Gastrocnemius medialis (tissue), 4 donors: ENCODE measurements around the gene RPL38. TPM values are rescaled to one million over a fixed set of nuclear protein-coding genes. Genes with fewer than 3 reads are reported as not detected.

Source experiments
- ATAC-seq, 2 donors: fragments of 150-250 bp; one replicate each; pipeline ENCODE4 v1.9.1; 2016
- DNase-seq, 2 donors: peaks; one replicate each; pipeline ENCODE4 v3.0.0-alpha.2; 2019
- H3K27ac ChIP-seq, 4 donors: fragments of 200-600 bp; sonication (generic); 1 replicate in 1 of 4; 2 replicates in 3 of 4; pipeline ENCODE4 v1.5.1; 2016 to 2018; ENCODE audit warnings: mild to moderate bottlenecking in 2 of 4, moderate library complexity in 1 of 4
- H3K27me3 ChIP-seq, 3 donors: fragments of 200-600 bp; sonication (generic) in 2 of 3; 1 replicate in 1 of 3; 2 replicates in 2 of 3; pipeline versions ENCODE4 v1.5.1 to v1.6.0; 2016 to 2019; ENCODE audit warnings: mild to moderate bottlenecking in 1 of 3, moderate library complexity in 1 of 3
- H3K36me3 ChIP-seq, 2 donors: fragments of 200-600 bp; sonication (generic) in 1 of 2; one replicate each; pipeline ENCODE4 v1.5.1; 2017 to 2018
- H3K4me1 ChIP-seq, 2 donors: fragments of 200-600 bp; sonication (generic) in 1 of 2; one replicate each; pipeline ENCODE4 v1.5.1; 2016 to 2017; ENCODE audit warnings: mild to moderate bottlenecking in 2 of 2
- H3K4me3 ChIP-seq, 4 donors: fragments of 200-600 bp; sonication (generic) in 3 of 4; 1 replicate in 1 of 4; 2 replicates in 3 of 4; pipeline ENCODE4 v1.5.1; 2016 to 2019; ENCODE audit warnings: mild to moderate bottlenecking in 2 of 4
- H3K9me3 ChIP-seq, 3 donors: fragments of 200-600 bp; sonication (generic) in 2 of 3; 1 replicate in 1 of 3; 2 replicates in 2 of 3; pipeline ENCODE4 v1.5.1; 2016 to 2019
- CTCF ChIP-seq, 5 experiments: fragments of 450-650 bp in 3 of 5; fragments of 200-600 bp in 2 of 5; sonication (generic) in 2 of 5; IDR thresholded peaks in 4 of 5; conservative IDR thresholded peaks in 1 of 5; 1 replicate in 4 of 5; 2 replicates in 1 of 5; pipeline ENCODE4 v1.5.1; 2016 to 2019; ENCODE audit warnings: antibody characterized with exemption in 5 of 5, mild to moderate bottlenecking in 3 of 5, moderate library complexity in 3 of 5
- POLR2A ChIP-seq, 2 donors: fragments of 450-650 bp; IDR thresholded peaks; one replicate each; pipeline ENCODE4 v1.6.1; 2017; ENCODE audit warnings: antibody characterized with exemption in 2 of 2, mild to moderate bottlenecking in 2 of 2, moderate library complexity in 2 of 2
- in situ Hi-C, 4 donors: fragments of 200-750 bp; cut with MboI; loops; one replicate each; pipeline versions ENCODE4 v1.15.0 to v1.8.0; 2017; ENCODE audit warnings: low sequenced_read_pairs in 4 of 4
- intact Hi-C: fragments of 100-400 bp; cut with DNase I; formaldehyde crosslinking; loops from one replicate; pipeline ENCODE4 v1.15.1; 2023; ENCODE audit warnings: low total_unique reads
- total RNA-seq, 4 donors: library from RNA; depleted of rRNA; stranded (reverse); fragments of >200 nt; gene quantifications; one replicate each; pipeline versions ENCODE4 v1.1.0 to v1.2.3, GENCODE V29; 2016

Gene RPL38
- total RNA-seq, 4 donors from 2014 or later = 346 to 472 (median 443) TPM

- Histone ChIP-seq H3K27ac (no peak overlapping the region), H3K27me3 (peaks cover 0 to 8% (median 8%) of the 10 kb centered on the region in 3 donors), H3K4me3 (no peak overlapping the region), H3K36me3 (no peaks in the 10 kb centered on the region), H3K4me1 (no peaks in the 10 kb centered on the region), H3K9me3 (no peaks in the 10 kb centered on the region)
- intact Hi-C loops = no loop called here
- DNase-seq (no peak), ATAC-seq (no peak)
- TF ChIP-seq POLR2A (IDR thresholded peaks at IDR 0.05) (no peak), CTCF (IDR thresholded peaks at IDR 0.05 in 4 of 5, conservative IDR thresholded peaks at IDR 0.05 in 1 of 5) (no peak)
- in situ Hi-C loops = loop anchor here (10.0 to 25.0 kb wide), 2 partner anchors 734 to 746 kb away; no protein-coding TSS in a partner anchor
Measured at GRCh38 chr17:74170924-74171323, 32.6 kb upstream of the RPL38 start.

- Histone ChIP-seq H3K27me3 (peaks cover 0 to 8% (median 8%) of the 10 kb centered on the region in 3 donors), H3K4me3 (no peak overlapping the region), H3K36me3 (no peaks in the 10 kb centered on the region), H3K9me3 (no peaks in the 10 kb centered on the region), H3K27ac (no peak overlapping the region), H3K4me1 (no peaks in the 10 kb centered on the region)
- intact Hi-C loops = no loop called here
- TF ChIP-seq POLR2A (IDR thresholded peaks at IDR 0.05) (no peak), CTCF (IDR thresholded peaks at IDR 0.05 in 4 of 5, conservative IDR thresholded peaks at IDR 0.05 in 1 of 5) (no peak)
- DNase-seq (no peak), ATAC-seq (no peak)
- in situ Hi-C loops = loop anchor here (10.0 to 25.0 kb wide), 2 partner anchors 735 to 748 kb away; no protein-coding TSS in a partner anchor
Measured at GRCh38 chr17:74172700-74173099, 30.8 kb upstream of the RPL38 start.

- intact Hi-C loops = loop anchor here (1.0 kb wide), 1 partner anchor 747 kb away; no protein-coding TSS in a partner anchor
- H3K27me3 ChIP-seq = peaks cover 0 to 8% (median 8%) of the 10 kb centered on the region in 3 donors
- DNase-seq (peak in 1 of 2 donors; percentile 14), ATAC-seq (peak in 1 of 2 donors; percentile 66)
- H3K9me3 ChIP-seq = no peaks in the 10 kb centered on the region
- TF ChIP-seq POLR2A (IDR thresholded peaks at IDR 0.05) (no peak), CTCF (IDR thresholded peaks at IDR 0.05 in 4 of 5, conservative IDR thresholded peaks at IDR 0.05 in 1 of 5) (peak; percentile 27 to 67 (median 59))
- no peak overlapping the region for H3K27ac ChIP-seq
- no peaks in the 10 kb centered on the region for H3K36me3 ChIP-seq
- no peak overlapping the region for H3K4me3 ChIP-seq
- in situ Hi-C loops = loop anchor here in 3 of 4 donors (10.0 kb wide), 1 partner anchor 752 kb away; no protein-coding TSS in a partner anchor
- no peaks in the 10 kb centered on the region for H3K4me1 ChIP-seq
Measured at GRCh38 chr17:74176546-74177001, 26.9 kb upstream of the RPL38 start.

- Histone ChIP-seq H3K4me3 (no peak overlapping the region), H3K27me3 (peaks cover 0 to 8% (median 8%) of the 10 kb centered on the region in 3 donors), H3K4me1 (no peaks in the 10 kb centered on the region), H3K27ac (no peak overlapping the region), H3K9me3 (no peaks in the 10 kb centered on the region), H3K36me3 (no peaks in the 10 kb centered on the region)
- in situ Hi-C loops = loop anchor here in 3 of 4 donors (10.0 kb wide), 1 partner anchor 752 kb away; no protein-coding TSS in a partner anchor
- DNase-seq (no peak), ATAC-seq (no peak)
- TF ChIP-seq POLR2A (IDR thresholded peaks at IDR 0.05) (no peak), CTCF (IDR thresholded peaks at IDR 0.05 in 4 of 5, conservative IDR thresholded peaks at IDR 0.05 in 1 of 5) (no peak)
- intact Hi-C loops = no loop called here
Measured at GRCh38 chr17:74177018-74177450, 26.4 kb upstream of the RPL38 start.
